WI38 (cell line): ENCODE measurements around the gene LIPI.

Source experiments
- H3K4me3 ChIP-seq: 2 replicates; pipeline ENCODE4 v1.5.1; 2011; ENCODE audit warnings: low read depth, mild to moderate bottlenecking, control low read depth, low read length
- CTCF ChIP-seq: IDR thresholded peaks from 2 replicates; pipeline ENCODE4 v1.5.1; 2012; ENCODE audit warnings: low read depth, mild to moderate bottlenecking, control low read depth, low read length

LIPI gene

GRCh38 chr21:14084068-14084501 is 126.7 kb downstream of the LIPI start:
- no peak for TF ChIP-seq CTCF

GRCh38 chr21:14080764-14081096 is 130.0 kb downstream of the LIPI start:
- TF ChIP-seq CTCF: no peak
- H3K4me3 ChIP-seq: no peak overlapping the region

More at GRCh38 chr21:14084068-14084501, 126.7 kb downstream of the LIPI start:
- H3K4me3 ChIP-seq: no peak overlapping the region

GRCh38 chr21:14080040-14080763 is 130.6 kb downstream of the LIPI start:
- H3K4me3 ChIP-seq: no peak overlapping the region
- TF ChIP-seq CTCF: no peak

GRCh38 chr21:14078746-14079375 is 131.9 kb downstream of the LIPI start:
- no peak for TF ChIP-seq CTCF

GRCh38 chr21:14076143-14076806 is 134.5 kb downstream of the LIPI start:
- H3K4me3 ChIP-seq: no peak overlapping the region
- no peak for TF ChIP-seq CTCF

More at GRCh38 chr21:14078746-14079375, 131.9 kb downstream of the LIPI start:
- no peak overlapping the region for H3K4me3 ChIP-seq

GRCh38 chr21:14075346-14076142 is 135.2 kb downstream of the LIPI start:
- no peak overlapping the region for H3K4me3 ChIP-seq
- no peak for TF ChIP-seq CTCF
